ENCODE measurements around the gene GNPAT. TPM values are rescaled to one million over a fixed set of nuclear protein-coding genes. Genes with fewer than 3 reads are reported as not detected.

The GNPAT gene
- total and polyA plus RNA-seq, 2 experiments from 2014 or later = 32.8 to 45.4 TPM

- TF ChIP-seq ZNF462 (CRISPR knock-in tag; IDR thresholded peaks at IDR 0.05) (no peak), ZNF114 (CRISPR knock-in tag; IDR thresholded peaks at IDR 0.05) (no peak), ETS1 (IDR thresholded peaks at IDR 0.05) (no peak)
Measured at GRCh38 chr1:231192620-231193163, 48.3 kb upstream of the GNPAT start (continued).

- H3K27me3 Mint-ChIP-seq (ENCODE audit: insufficient read depth, low read depth, poor library complexity) = peaks cover 9% of the 10 kb centered on the region
- Histone ChIP-seq H3K27me3 (ENCODE audit: insufficient read depth) (no peaks in the 10 kb centered on the region), H4K20me1 (replicated peaks; ENCODE audit: insufficient read depth) (no peaks in the 10 kb centered on the region), H3K4me1 (ENCODE audit: insufficient read depth) (no peaks in the 10 kb centered on the region), H3K4me2 (no peak overlapping the region), H2AFZ (no peak overlapping the region), H3K27ac (ENCODE audit: low read depth) (no peak overlapping the region), H3K9me2 (ENCODE audit: insufficient read depth) (no peaks in the 10 kb centered on the region), H3K4me3 (no peak overlapping the region), H3K79me2 (replicated peaks; ENCODE audit: insufficient read depth) (no peaks in the 10 kb centered on the region), H3K36me3 (ENCODE audit: insufficient read depth) (no peaks in the 10 kb centered on the region), H3F3A (replicated peaks; ENCODE audit: low read depth) (no peaks in the 10 kb centered on the region)
- no peak for TF ChIP-seq ETS1 (IDR thresholded peaks at IDR 0.05)
- no peak overlapping the region for H3K4me3 Mint-ChIP-seq
- DNase-seq (ENCODE audit: low spot score) (no peak), ATAC-seq (peak; percentile 68)
- peaks cover 11% of the 10 kb centered on the region; the same call in 1 of the 3 replicates for H3K9me3 Mint-ChIP-seq
- H3K27ac Mint-ChIP-seq = no peak overlapping the region
- H3K36me3 Mint-ChIP-seq (ENCODE audit: low read depth) = peaks cover 3% of the 10 kb centered on the region; the same call in 1 of the 3 replicates
- peaks cover 3% of the 10 kb centered on the region; the same call in 2 of the 3 replicates for H3K4me1 Mint-ChIP-seq
Measured at GRCh38 chr1:231193710-231194340, 47.2 kb upstream of the GNPAT start.

All from GM23338 (cell line).